DMS53 treated with DMSO at 0.1 percent for 48 hours (cell line): ENCODE data around the gene TAF4B.
"Not testable (repeated sequence)": the region's sequence is repeated elsewhere in the genome, so short reads cannot be mapped to it uniquely, and the experiment has no call there.

ENCODE experiments used
- DNase-seq: peaks from one replicate; lab custom pipeline; 2025; ENCODE audit not compliant: unreplicated experiment; lab: John Stamatoyannopoulos, UW

Gene TAF4B

DNA sequence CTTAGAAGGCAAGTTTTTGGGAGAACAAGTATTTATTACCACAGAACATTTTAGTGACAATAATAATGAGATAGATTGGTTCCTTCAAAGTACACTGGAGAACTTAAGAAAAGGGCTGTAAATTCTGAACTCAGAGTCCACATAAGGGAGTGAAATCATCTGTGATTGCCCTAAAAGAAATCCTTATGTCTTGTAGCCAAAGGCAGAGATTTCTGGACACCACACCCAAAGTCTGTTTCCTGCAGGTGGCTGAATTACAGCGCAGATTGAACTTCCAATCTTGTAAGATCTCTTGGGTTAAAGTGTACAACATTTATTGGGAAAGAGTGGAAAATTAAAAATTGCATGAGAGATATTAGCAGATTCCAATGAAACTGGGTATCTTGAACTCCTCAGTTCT, 143.8 kb downstream of the TAF4B start:
- no peak for DNase-seq

DNA sequence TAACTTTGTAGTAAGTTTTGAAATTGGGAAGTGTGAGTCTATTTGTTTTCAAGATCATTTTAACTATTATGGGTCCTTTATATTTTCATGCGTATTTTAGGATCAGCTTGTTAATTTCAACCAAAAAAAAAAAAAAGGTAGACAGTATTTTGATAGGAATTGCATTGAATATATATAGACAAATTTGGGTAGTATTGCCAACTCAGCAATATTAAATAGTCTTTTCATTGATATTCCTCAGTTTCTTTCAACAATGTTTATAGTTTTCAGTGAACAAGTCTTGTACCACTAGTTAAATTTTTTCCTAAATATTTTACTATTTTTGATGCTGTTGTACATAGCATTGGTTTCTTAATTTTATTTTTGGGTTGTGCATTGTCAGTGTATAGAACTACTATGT, 149.9 kb downstream of the TAF4B start:
- no peak for DNase-seq

DNA sequence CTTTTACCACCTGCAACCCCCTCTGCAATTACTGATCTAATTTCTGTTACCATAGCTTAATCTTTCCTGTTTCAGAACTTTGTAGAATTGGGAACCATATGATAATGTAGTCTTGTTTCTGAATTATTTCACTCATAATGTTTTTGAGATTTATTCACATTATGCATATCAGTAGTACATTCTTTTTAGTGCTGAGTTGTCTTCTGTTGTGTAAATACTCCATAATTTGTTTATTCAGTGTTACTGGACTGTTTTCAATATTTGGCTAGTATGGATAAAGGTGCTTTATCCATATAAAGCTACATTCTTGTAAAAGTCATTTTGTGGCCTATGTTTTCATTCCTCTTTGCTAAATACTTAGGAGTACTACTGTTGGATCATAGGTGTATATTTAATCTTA, 152.5 kb downstream of the TAF4B start:
- DNase-seq = no peak

GRCh38 chr18:26381555-26381954, 155.3 kb downstream of the TAF4B start:
- not testable (repeated sequence) for DNase-seq

DNA sequence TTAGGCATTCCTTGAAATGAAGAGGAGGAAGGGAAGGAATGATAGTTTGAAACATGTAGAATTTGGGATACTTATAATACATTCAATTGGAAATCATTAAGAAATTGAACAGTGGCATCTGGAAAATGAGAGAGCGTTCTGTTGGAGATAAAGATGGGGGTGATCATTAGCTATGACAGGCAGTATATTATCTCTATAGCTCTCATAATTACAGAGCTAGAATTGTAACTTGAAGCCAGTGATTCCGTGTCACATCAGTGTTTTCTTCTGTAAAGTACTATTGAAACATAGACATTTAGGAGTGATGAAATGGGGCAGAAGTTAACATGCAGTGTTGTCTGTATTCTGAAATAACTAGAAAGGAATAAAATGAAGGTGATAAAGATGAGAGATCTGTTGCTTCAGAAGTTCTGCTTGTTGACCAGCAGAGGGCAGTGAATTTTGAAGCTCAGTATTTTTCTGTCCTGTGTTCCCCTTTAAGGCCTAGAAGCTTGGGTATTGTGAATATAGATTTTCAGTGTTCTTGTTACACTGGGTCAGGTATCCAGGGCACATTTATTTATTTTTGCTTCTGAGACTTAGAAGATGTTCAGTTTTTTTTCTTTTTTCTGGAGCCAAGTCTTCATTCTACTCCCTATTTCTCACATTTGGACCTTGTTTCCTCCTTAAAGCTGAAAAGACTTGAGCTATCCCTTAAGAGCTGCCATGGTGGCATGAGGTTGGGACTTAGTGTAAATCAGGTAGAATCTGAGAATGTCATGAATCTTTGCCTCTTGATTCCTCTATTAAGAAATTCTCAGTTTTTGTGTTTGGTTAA, 157.4 kb downstream of the TAF4B start:
- DNase-seq = no peak

GRCh38 chr18:26386002-26386401, 159.8 kb downstream of the TAF4B start:
- DNase-seq = no peak

DNA sequence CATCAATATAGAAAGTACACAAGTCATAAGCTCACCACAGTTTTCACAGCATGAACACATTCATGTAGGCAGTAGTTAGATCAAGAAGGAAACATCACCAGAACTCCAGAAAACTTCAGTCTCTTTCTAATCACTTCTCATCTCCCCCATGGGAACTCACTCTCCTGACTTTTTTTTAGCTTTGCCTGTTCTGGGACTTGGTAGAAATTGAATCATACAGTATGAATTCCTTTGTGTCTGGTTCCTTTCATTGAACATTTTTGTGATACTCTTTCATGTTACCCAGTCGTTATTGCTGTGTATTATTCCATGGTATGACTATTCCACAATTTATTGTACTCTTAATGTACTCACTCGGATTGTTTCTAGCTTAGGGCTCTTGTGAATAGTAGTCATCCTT, 160.2 kb downstream of the TAF4B start:
- DNase-seq = no peak

DNA sequence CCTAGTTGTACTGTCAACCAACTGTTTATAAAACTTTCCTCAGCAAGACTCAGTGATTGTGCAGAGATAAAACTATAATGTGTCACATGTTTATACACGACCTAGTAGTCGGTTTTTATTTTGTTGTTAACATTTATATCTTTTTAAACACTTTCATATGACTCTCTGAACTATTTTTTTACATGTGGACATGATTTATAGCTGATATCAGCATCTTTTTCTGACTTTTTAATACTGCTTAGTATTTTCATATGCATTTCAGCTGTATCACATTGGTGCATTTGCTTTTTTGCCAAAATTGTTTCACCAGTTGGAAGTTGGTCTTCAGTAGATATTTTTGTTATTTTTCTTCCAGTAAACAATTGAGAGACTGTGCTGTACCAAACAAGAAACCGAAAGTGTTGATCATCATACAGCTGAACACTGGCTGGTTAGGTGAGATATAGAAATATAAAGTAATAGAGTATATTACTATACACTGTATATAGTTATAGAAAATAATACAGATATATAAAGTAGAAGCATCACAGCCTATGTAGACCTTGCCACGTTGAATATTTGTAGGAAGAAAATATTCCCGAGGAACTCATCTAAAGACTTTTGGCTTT, 167.9 kb downstream of the TAF4B start:
- no peak for DNase-seq

DNA sequence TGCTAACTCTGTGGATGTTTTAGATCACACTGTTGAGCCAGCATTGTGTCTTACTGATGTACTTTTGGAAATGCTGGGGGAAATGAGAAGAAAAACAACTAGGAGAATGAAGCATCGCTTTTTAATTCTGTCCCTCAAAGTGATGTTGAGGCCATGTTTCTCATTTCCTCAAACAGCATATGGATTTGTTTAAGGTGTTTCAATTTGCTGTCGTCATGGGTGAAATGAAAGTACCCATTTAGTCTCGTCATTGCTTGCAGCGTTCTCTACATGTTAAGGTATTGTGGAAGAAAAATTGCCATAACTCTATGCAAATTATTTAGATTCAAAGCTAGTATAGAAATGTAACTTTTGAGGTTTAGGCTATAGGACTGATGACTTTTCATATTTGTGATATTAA, 170.8 kb downstream of the TAF4B start:
- no peak for DNase-seq

- DNase-seq = no peak
Observed at GRCh38 chr18:26403491-26403890, 177.2 kb downstream of the TAF4B start.

DNA sequence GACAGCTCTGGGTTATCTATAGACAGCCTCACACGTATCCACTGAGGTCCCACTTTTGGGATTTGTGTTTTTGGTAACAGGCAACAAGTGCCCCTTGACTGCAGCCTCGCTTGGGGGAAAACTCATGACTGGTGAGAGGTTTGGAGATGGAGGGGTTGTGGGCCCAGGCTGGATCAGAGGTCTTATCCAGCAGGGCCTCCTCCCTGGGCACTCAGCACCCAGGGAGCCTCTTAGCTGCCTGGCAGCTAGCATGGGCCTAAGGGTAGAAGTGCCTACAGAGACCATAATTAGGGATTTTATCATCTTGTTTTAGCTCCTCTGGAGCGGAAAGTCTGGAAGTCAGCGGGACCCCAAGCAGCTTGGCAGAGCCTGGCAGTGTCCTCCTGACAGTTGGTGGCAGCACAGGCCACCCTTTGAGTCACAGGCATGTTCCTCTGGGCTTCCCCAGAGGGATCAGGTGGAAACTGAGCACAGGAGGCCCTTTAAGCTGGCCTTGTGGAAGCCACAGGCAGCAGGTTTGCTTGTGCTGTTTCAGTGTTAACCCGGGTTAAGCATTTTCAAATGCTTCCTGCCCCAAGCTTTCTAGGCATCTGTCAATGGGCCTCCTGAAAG, 179.1 kb downstream of the TAF4B start:
- DNase-seq = peak; percentile 9

- no peak for DNase-seq
Observed at GRCh38 chr18:26406324-26406723, 180.1 kb downstream of the TAF4B start.

DNA sequence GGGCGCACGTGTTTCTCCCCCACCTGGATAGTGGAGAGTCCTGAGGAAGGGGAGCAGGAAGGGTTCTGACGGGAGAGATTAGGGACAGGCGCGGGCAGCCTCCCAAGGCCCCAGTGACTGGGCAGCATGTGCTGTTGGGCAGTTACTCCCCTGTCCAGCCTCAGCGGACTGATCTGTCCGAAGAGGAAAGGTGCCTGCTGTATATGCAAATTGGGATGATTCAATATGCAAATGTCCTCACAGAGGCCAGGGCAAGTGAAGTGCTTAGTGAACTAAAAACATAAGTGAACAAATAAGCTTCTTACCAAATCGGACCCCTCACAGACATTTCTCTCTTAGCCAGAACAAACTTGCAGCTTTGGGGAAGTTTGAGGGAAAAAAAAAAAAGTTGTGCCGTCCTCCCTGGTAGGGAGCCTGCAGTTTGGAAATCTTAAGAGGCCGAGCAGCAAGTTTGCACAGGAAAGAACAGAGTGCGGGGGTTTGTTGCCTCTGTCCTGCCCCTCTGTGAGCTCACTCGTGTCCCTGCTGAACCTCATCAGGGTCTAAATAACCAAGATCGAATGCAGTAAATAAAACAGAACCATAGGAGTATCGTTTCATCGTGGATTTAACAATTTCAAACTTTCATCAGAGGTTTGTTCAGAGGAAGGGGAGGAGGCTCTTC, 180.7 kb downstream of the TAF4B start:
- DNase-seq = no peak

DNA sequence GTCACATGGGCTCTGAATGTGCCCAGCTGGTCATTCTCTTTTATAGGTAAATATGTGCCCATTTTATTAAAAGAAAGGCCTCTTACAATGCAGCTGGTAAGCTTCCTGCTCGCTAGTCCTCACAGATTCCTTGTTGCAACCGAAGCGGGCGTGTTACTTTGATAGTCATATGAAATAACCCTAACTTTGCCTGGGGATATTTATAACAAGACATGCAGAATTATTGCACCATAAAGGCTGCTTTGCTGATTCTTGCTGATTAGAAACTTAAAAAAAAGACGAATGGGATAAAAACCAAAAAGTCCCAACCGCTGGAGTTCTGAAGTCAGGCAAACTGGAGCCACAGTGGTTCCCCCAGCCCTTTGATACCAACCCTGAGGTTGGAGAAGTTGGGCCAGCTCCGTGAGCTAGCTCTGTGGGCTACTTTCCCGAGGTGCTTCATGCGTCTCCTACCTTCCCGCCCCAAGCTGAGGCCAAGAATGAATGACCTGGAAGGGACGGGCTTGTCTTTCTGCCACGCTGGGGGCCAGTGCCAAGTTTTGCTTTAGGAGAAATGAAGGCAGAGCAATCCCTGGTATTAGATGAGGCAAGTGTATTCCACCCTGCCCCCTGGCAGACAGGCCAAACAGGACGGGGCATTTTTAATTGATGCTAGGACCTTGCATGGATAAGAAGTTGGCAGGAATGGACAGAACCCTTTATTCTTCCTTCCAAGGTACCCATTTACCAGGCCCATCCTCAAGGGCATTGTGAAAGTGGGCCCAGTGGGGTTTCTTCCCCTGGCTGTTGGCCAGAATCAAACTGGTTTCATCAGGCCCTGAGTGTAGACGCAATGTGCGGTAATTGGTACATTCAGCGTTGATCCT, 181.7 kb downstream of the TAF4B start:
- no peak for DNase-seq

DNA sequence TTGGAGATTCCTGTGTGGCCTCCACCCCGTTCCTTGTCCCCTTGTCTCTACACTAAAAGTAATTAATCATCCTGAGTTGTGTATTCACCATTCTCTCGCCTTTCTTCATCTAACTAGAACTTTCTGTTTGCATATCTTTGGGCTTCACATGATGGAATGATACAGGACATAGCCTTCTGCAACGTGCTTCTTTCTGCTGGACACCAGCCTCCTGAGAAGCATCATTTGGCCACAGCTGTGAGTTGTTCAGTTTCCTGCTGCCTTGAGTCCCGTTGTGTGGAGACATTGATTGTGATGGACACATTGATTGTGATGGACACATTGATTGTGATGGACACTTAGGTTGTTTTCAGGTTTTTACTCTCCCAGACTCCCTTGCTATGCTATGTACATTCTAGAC, 182.8 kb downstream of the TAF4B start:
- DNase-seq = no peak

GRCh38 chr18:26414901-26415440, 188.7 kb downstream of the TAF4B start:
- DNase-seq = no peak

DNA sequence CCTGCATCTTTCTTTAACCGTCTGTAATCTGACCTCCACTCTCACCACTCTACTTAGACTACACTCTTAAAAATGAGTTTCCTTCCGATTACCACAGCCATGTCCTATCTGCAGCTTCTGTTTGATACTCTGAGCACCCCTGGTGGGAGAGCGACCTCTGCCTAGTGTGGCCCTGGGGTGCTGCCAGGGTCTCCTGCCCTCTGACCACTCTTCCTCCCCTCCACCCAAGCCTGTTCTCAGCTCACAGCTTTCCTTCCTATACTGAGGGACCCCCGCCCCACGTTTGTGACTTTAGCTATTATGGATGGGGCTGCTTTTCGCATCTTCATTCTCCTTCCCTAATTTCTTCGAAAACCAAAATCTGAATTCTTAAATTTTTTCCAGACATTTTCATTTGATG, 189.4 kb downstream of the TAF4B start:
- DNase-seq = no peak

DNA sequence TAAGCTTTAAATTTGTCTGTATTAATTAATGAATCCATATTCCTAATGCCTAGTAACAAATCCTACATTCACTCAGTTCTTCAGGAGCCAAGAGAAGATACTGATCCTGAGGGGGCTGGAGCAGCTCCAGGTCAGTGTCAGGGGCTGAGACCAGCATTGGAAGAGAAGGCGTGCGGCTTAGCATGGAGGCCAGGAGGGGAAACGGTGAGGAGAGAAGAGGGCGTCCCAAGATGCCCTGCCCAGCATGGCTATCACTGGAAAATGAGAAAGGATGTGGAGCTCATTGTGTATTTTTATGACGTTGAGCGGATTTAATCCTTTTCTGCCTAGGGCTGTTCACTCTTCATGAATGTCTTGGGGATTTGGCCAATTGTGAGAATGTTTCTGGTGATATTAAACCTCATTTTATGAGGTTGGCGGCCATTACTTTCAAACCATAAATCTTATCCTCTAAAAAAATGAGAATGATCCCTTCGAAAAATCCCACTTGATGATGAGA, 190.5 kb downstream of the TAF4B start:
- DNase-seq = no peak

- DNase-seq = no peak
Observed at GRCh38 chr18:26417190-26417589, 190.9 kb downstream of the TAF4B start.

- DNase-seq = no peak
Observed at GRCh38 chr18:26418225-26418624, 192.0 kb downstream of the TAF4B start.
